NAMALWA (cell line): ENCODE measurements around the gene SCNN1A.

Experiments
- DNase-seq: peaks from one replicate; pipeline ENCODE4 v3.0.0-alpha.2; 2015; ENCODE audit warnings: low spot score

The SCNN1A gene

GRCh38 chr12:6368906-6369525 is 6.3 kb downstream of the SCNN1A start:
- DNase-seq = no peak

GRCh38 chr12:6367969-6368892 is 7.1 kb downstream of the SCNN1A start:
- DNase-seq = peak; percentile 69

DNA sequence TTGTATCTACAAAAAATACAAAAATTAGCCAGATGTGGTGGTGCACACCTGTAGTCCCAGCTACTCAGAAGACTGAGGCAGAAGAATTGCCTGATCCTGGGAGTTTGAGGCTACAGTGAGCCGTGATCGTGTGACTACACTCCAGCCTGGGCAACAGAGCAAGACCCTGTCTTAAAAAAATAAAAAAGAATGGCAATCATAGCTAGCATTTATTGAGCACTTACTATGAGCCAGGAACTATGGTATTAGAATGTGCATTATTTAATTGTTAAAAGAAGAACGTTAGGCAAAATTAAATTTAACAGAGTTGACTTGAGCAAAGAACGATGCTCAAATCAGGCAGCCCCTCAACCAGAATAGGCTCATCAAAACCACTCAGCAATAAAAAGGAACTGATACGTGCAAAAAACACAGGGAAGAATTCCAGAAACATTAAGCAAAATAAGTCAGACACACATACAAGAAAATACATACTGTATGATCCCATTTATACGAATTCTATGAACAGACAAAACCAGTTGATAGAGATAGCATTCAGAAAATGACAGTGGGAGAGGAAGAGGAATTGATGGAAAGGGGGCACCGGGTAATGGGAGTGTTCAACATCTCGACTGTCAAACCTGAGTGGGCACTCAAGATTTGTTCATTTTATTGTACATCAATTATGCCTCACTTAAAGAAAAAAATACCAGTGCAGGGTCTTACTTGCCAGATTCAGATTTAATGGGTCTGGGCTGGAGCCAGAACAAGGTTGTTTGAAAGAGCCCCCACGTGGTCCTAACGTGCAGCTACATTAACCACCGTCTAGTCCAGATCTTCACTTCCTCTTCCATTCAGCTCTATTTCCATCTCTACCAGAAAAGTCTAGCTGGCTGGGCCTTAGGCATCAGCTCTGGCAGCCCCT is 8.0 kb downstream of the SCNN1A start:
- DNase-seq = peak; percentile 85

- DNase-seq = no peak
Observed at GRCh38 chr12:6364044-6364374, 11.4 kb downstream of the SCNN1A start.

- DNase-seq = peak; percentile 75
Observed at GRCh38 chr12:6363330-6364043, 11.9 kb downstream of the SCNN1A start.

- no peak for DNase-seq
Observed at GRCh38 chr12:6363010-6363329, 12.4 kb downstream of the SCNN1A start.

- no peak for DNase-seq
Observed at GRCh38 chr12:6362403-6362802, 13.0 kb downstream of the SCNN1A start.

GRCh38 chr12:6361834-6362233 is 13.5 kb downstream of the SCNN1A start:
- DNase-seq = no peak

DNA sequence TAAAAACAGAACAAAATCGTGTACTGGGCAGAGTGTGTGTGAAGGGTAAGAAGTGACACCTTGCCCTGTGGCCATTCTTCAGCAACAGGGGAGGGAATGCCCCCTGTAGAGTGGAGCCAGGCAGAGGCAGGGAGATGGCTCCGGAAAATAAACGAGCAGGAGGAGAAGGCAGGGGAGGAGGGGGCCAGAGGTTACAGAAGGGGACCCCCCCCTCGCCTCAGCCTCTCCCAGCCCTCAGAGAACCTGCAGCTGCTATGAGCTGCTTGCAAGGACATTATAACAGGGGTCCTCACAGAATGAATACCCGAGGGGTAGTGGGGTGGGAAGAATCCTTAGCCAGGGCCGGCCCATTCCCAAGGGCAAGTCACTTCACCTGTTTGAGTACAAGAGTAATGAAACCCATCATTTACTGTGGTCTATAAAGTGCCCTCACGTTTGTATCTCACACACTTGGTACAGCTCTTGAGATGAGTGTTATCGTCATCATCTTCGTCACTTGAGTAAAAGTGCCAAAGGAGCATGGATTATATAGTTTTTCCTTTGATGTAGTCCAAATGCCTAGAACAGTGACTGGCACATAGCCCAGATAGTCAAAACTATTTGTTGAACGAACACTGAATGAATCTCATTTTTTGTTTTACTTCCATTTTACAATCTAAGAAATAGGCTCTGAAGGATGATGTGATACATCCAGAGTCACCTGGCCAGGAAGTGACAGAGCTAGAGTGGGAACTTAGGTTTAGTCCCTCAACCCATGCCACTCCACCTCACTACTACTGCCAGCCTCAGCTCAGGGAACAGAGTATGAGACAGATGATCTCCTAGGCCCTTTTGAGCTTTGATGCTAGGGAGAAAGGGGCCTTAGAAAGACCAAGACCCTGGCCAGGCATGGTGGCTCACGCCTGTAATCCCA is 14.5 kb downstream of the SCNN1A start:
- no peak for DNase-seq

GRCh38 chr12:6360080-6360571 is 15.2 kb downstream of the SCNN1A start:
- DNase-seq = no peak

DNA sequence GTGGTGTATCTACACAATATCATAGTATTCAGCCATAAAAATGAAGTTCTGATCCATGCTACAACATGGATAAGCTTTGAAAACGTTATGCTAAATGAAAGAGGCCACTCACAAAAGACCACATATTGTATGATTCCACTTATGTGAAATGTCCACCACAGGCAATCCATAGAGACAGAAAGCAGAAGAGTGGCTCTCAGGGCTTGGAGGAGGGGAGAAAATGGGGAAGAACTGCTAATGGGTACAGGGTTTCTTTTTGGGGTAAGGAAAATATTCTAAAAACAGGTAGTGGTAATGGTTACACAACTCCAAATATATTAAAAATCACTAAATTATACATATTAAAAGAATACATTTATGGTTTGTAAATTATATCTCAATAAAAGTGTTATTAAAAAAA is 16.5 kb downstream of the SCNN1A start:
- no peak for DNase-seq

DNA sequence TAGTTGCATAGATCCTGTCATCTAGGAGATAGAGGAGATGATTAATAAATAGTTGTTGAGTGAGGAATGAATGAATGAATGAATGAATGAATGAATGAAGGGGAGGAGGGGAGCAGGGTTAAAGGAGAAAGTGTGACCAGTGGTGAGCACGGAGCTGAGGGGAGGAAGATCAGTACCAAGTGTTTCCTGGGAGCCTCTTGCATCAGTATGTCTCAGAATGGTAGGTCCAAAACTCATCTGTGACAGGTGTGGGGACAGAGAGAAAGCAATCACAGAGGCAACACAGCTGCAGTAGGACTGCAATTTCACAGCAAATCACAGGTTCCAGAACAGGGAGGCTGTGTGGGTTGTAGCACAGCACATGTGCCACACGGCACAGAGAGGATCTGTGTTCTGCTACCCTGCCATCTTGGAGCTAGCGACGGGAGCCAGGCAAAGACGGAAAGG is 19.0 kb downstream of the SCNN1A start:
- DNase-seq = no peak

DNA sequence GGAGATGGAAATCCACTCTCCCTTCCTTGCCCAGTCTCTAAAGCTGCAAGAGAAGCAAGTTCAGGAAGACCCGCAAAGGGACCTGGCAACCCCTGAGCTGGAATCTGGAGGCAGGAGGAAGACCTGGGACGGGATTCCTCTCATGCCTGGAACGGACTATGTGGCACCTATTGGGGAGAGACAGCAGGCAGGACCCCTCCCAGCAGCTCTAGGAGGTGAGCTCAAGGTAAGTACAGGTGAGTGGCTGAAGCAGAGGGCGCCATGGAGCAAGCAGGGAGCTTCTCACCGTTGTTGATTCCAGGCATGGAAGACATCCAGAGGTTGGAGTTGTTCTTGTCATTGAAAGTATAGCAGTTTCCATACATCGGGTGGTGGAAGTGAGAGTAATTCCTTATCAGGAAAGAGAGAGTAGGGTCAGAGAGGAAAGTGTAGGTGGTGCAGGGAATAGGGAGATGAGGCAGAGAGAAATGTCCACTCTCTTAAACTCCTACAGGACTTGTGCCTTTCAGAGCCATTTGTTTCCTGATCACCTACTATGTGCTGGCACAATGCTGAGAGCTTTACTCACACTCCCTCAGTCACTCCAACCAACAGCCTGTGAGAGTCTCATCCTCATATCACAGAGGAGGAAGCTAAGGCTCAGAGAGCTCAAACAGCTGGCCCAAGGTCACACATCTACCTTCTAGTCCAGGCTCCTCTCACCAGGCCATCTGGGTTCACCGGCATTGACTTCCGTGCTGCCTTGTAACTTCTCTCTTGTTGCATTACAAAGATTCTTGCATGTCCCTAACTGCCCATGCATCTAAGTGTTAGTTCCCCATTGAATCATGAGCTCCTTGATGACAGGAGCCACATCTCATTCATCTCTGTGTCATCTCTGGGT is 19.6 kb downstream of the SCNN1A start:
- DNase-seq = peak; percentile 39

- DNase-seq = no peak
Observed at GRCh38 chr12:6354495-6355393, 20.6 kb downstream of the SCNN1A start.

GRCh38 chr12:6352193-6353173 is 22.9 kb downstream of the SCNN1A start:
- DNase-seq = peak; percentile 50

- DNase-seq = no peak
Observed at GRCh38 chr12:6351622-6352021, 23.7 kb downstream of the SCNN1A start.
